ENCODE data around the gene PRDX1.

- TF ChIP-seq CTCF (IDR thresholded peaks at IDR 0.05): no peak
- no peak for TF ChIP-seq POLR2A (IDR thresholded peaks at IDR 0.05)
Measured at GRCh38 chr1:45518910-45519309, 2.8 kb downstream of the PRDX1 start.

Data from testis (tissue), 2 donors.